Astrocyte (in vitro differentiated cells and primary cell): Measurements from ENCODE around the gene ULK4.

Experiments used
- CTCF ChIP-seq: IDR thresholded peaks from 2 replicates; pipeline ENCODE4 v1.5.1; 2011; ENCODE audit warnings: low read depth, mild to moderate bottlenecking, inconsistent platforms, low read length, moderate library complexity; ENCODE audit not compliant: insufficient read depth
- EZH2 ChIP-seq: IDR thresholded peaks from 2 replicates; pipeline ENCODE4 v1.6.1; 2012; ENCODE audit warnings: mild to moderate bottlenecking, low read length, inconsistent platforms; ENCODE audit not compliant: insufficient read depth

DNA sequence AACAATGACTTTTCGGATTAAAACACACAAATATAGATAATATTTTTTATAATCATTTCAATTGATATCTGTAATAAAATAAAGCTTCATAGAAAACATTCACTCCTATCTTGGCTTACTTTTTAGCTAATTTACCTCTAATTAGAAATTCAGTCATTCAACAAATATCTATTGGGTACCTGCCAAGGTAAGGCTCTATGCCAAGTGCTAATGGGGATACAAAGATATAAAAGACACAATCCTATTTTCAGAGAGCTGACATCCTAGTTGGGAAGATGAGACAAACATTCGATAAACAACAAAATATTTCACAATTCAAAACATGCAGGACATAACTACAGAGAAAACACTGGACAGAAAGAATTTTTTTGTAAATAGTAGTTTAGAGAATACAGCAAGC, 63.3 kb downstream of the ULK4 start:
- TF ChIP-seq CTCF (no peak), EZH2 (no peak)
